Stimulated activated CD8-positive, alpha-beta memory T cell treated with anti-CD3 and anti-CD28 coated beads, Interleukin-2, amount 100 ng/mL, for 1 hour (primary cell): ENCODE measurements around the gene ARID5B.
A peak's percentile ranks its signal among the peaks of the same experiment; 100 is the strongest.
"Not testable (repeated sequence)": the region's sequence is repeated elsewhere in the genome, so short reads cannot be mapped to it uniquely, and the experiment has no call there.

Experiments used
- DNase-seq, 2 donors: peaks; one replicate each; pipeline ENCODE4 v3.0.0-alpha.2; 2020; ENCODE audit warnings: low read depth in 2 of 2

The ARID5B gene

GRCh38 chr10:61900829-61901792, at the start of gene ARID5B:
TSS of gene ARID5B (plus strand) at chr10:61901699. CDS start at chr10:61901710, 11 bp downstream.
- no peak for DNase-seq

GRCh38 chr10:61852261-61852660, 49.2 kb upstream of the ARID5B start:
- DNase-seq: no peak

GRCh38 chr10:61855771-61856170, 45.7 kb upstream of the ARID5B start:
- no peak for DNase-seq

- no peak for DNase-seq
These were observed 43.8 kb upstream of the ARID5B start for GRCh38 chr10:61857746-61858145.

GRCh38 chr10:61859786-61860185, 41.7 kb upstream of the ARID5B start:
- no peak for DNase-seq

- no peak for DNase-seq
These were observed 40.3 kb upstream of the ARID5B start for GRCh38 chr10:61860964-61861758.

- no peak for DNase-seq
These were observed 37.5 kb upstream of the ARID5B start for GRCh38 chr10:61863981-61864380.

- DNase-seq: no peak
These were observed 34.7 kb upstream of the ARID5B start for GRCh38 chr10:61866700-61867368.

- DNase-seq: not testable (repeated sequence)
These were observed 34.1 kb upstream of the ARID5B start for GRCh38 chr10:61867374-61867773.

- peak; percentile 27 to 31 for DNase-seq
These were observed 33.7 kb upstream of the ARID5B start for GRCh38 chr10:61867817-61868216.

GRCh38 chr10:61869041-61869675, 32.3 kb upstream of the ARID5B start:
- no peak for DNase-seq

- DNase-seq: no peak
These were observed 31.5 kb upstream of the ARID5B start for GRCh38 chr10:61869774-61870525.

- DNase-seq: no peak
These were observed 31.0 kb upstream of the ARID5B start for GRCh38 chr10:61870526-61870895.

- DNase-seq: no peak
These were observed 30.0 kb upstream of the ARID5B start for GRCh38 chr10:61871487-61871886.

GRCh38 chr10:61877887-61878739, 23.4 kb upstream of the ARID5B start:
- no peak for DNase-seq

- DNase-seq: no peak
These were observed 22.8 kb upstream of the ARID5B start for GRCh38 chr10:61878740-61879068.

- DNase-seq: no peak
These were observed 18.7 kb upstream of the ARID5B start for GRCh38 chr10:61882621-61883370.

GRCh38 chr10:61883371-61884025, 18.0 kb upstream of the ARID5B start:
- no peak for DNase-seq

- DNase-seq: no peak
These were observed 13.7 kb upstream of the ARID5B start for GRCh38 chr10:61887772-61888171.
